Activated CD8-positive, alpha-beta memory T cell treated with anti-CD3 and anti-CD28 coated beads, Interleukin-2, amount 50 U/mL, for 4 hours (primary cell): ENCODE results near the gene MSX1.
"Not testable (repeated sequence)": the region's sequence is repeated elsewhere in the genome, so short reads cannot be mapped to it uniquely, and the experiment has no call there.

ENCODE experiments used
- DNase-seq: peaks from one replicate; pipeline ENCODE4 v3.0.0-alpha.2; 2020

Gene MSX1

DNA sequence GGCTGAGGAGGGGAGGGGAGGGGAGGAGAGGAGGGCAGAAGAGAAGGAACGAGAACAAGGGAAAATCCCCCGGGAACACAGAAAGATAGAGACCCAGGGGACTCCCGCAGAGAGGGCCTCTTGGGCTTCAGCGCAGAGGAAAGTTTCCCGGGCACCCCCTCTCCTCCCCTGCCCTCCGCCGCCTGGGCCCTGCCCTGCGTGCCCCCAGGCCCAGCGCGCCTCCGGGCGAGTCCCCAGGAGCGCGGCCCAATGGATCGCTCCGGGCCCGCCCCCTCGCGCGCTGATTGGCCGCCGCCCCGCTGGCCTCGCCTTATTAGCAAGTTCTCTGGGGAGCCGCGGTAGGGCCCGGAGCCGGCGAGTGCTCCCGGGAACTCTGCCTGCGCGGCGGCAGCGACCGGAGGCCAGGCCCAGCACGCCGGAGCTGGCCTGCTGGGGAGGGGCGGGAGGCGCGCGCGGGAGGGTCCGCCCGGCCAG lies at the start of gene MSX1:
MSX1 (plus strand) TSS at position 341 of the 474 bp plus-strand sequence. CDS start 235 bp downstream, outside the sequence.
- no peak for DNase-seq

DNA sequence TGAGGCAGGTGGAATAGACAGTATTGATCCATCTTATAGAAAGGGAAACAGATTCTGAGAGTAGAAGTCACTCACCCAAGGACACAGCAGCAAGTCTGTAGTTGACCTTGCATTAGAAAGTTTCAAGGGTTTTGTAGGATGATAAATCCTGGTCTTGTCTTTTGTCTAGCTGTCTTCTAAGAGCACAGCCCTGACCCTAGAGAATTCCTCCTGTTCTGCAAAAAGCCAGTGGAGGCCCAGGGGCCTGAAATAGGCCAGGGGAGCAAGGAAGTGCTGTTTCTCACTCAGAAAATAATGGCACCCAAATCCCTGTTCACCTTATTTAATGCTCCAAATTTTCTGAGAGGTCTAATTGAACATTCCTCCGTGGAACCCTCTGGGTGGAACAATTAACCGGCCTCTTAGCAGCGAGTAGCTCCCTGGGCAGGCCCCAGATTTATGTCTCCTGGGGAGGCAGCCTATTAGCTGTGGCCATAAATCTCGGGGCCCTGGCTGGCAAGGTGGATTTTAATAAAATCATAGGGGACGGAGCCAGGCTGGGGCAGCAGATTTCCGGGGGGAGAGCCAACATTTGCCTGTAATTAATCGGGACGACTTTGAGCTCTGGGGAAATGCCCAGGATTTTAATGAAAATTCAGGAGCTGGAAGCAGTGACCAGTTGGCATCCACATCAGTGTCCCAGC lies 49.2 kb upstream of the MSX1 start:
- no peak for DNase-seq

DNA sequence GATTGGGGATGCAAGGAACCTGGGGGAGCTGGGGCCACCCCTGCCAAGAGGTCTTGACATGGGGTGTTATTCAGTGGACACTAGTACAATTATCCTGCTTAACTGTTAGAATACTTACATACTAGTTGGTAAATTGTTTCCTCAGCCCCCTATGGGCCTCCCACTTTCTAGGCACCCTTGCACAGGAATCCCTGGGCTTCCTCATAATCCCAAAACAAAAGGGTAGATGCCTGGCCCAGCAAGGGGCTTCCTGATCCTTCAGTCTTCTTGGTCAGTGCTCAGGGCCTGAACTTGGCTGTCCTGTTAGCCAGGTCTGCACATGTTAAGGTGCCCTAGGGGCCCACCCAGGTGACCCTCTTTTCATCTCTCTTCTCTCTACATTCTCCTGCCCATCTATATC lies 48.7 kb upstream of the MSX1 start:
- DNase-seq = no peak

DNA sequence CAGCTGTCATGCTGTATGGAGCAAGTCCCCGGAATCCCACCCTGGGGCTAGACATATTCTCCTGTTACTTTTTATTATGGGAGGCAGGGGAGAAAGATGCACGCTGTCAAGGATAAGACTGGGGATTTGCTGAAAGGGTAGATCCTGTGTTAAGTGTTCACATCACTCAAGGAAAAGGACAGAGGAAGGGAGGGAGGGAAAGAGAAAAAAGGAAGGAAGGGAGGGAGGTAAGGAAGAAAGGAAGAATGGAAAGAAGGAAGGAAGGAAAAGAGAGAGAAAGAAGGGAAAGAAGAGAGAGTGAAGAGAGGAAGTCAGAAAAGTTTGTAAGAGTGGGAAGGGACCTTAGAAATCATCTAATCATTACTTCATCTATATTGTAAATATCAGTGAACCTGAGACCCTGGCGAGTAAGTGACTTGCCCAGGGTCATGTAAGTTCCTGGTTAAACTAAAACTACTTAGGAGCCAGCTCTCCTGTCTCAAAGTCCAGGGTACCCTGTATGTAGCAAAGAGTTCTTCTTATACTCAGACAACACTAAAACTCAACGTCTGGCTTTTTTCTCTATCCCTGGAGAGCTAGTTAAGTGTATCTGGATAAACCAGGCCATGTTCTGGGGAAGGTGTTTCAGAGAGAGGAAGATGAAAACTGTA lies 47.2 kb upstream of the MSX1 start:
- DNase-seq = no peak

DNA sequence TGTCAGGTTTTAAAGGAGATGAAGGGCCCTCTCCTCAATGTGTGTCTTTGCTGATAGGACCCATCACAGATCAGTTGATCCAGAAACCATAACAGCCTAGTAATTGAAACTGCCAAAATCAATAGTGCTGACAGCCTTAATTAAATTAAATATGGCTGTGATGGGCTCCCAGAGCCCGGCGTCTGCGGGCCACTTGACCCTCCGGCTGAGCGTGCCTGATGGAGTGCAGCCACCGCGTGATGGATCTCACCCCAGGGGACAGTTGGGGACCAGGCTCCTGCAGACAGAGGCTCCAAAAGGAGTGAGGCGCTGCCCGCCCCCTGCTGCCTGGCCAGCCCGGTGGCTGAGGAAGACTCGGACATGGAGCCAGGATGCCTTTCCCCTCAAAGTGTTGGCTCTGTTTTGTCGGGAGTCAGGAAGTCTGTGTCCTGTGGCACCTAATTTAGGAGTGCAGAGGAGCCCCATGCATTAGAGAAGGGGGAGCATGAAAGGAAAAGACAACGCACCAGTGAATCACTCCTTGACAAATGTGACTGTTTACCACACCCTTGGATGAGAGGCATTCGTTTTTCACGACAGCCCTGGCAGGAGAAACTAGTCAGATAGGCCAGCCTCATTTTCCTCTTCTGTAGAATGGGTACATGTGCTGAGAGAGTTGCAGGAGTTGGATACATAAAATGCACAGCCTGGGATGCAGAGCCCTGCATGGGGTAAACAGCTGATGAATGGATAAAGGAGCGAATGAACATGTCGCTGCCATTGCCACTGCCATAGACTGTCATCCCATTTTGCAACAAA lies 40.9 kb upstream of the MSX1 start:
- DNase-seq = no peak

DNA sequence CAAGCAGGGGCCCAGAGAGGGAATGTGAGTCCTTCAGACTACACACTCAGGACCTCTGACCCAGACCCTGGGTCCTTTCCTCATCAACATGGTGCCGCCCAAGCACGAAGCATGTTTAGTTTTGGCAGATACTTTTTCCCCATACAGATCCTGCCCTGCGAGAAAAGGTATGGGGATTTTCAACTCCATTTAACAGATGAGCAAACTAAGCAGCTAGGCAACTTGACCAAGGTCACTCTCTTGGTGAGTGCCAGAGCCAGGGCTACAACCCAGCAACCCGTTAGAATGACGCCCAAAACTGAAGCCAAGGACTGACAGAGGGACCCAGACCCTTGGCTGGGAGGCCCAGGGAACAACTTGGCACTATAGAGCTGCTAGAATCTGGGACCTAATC lies 40.3 kb upstream of the MSX1 start:
- no peak for DNase-seq

DNA sequence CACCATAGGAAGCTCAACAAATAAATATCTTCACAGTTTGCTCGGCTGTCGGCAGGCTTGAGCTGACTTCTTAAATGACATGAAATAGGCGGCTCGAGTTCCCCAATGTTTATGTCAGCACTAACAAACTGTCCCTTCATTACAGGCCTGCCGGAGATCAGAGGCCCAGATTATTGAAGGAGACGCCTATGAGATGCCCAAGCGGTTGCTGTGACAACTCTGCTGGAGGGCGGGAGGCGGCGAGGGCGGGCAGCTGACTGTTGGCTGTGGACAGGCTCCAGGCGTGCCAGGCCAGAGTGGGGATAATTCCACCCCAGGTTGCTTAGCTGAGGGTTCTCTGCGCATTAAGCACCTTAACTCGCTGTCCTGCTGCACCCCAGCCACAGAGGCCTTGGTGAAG lies 39.2 kb upstream of the MSX1 start:
- no peak for DNase-seq

DNA sequence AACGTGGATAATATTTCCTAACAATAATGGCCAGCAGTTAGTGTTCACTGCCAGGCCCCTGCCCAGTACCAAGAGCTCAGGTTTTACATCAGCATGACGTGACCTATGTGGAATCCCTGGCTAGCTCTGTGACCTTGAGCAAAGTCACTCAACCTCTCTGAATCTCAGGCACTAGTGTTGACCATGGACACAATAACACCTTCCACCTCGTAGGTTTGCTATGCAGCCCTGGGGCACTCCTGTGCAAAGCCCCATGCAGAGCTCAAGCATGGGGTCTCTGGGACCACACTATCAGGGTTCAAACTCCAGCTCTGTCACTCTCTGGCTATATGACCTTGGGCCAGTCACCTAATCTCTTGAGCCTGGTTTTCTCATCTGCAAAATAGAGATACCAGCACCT lies 38.7 kb upstream of the MSX1 start:
- DNase-seq = no peak

DNA sequence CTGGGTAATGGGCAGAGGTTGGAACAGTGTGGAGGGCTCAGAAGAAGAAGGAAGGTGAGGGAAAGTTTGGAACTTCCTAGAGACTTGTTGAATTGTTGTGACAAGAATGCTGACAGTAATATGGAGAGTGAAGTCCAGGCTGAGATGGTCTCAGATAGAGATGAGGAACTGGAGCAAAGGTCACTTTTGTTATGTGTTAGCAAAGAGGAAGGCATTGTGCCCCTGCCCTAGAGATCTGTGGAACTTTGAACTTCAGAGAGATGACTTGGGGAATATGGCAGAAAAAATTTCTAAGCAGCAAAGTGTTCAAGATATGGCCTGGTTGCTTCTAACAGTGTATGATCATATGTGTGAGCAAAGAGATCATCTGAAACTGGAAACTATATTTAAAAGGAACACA lies 37.9 kb upstream of the MSX1 start:
- no peak for DNase-seq

DNA sequence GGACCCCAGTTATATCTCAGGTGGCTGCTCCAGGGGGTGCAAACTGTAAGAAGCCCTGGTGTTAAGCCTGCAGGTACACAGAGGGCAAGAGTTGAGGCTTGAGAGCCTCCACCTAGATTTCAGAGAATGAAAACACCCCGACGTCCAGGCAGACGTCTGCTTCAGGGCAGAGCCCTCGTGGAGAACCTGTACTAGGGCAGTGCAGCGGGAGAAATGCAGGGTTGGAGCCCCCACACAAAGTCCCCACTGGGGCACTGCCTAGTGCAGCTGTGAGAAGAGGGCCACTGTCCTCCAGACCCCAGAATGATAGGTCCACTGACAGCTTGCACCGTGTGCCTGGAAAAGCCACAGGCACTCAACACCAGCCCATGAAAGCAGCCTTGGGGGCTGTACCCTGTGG lies 37.2 kb upstream of the MSX1 start:
- DNase-seq = not testable (repeated sequence)

DNA sequence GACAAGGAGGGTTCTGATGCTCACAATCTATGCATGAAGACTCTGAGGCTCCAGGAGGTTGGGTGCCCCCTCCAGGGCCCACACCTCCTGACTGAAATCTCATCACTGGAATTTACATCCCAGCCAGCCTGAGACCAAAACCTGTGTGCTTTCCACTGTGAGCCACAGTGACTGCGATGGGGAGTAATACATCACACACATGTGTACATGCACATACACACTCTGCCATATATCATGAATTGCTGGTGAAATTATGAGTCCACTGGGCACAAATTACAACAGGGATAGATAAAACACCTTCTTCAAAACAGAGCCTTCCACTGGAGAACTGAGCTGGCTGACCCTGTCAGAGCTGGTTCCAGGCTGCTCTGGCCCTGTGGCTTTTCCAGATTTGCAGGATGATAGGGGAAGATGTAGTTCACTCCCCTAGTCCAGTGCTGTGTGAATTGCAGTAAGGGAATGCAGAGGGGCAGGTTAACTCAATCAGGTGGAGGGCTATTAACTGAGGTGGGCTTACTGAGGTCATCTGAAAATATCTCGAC lies 35.8 kb upstream of the MSX1 start:
- no peak for DNase-seq

DNA sequence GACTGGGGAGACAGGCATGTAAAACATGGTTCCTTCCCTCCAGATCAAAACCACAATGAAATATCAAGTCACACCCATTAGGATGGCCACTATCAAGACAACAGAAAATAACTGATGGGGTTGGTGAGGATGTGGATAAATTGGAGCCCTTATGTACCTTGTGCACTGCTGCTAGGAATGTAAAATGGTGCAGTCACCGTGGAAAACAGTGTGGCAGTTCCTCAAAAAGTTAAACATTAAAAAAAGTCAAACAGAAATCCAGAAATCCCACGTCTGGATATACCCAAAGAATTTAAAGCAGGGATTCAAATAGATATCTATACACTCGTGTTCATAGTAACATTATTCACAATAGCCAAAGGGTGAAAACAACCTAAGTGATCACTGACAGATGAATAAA lies 35.2 kb upstream of the MSX1 start:
- no peak for DNase-seq

DNA sequence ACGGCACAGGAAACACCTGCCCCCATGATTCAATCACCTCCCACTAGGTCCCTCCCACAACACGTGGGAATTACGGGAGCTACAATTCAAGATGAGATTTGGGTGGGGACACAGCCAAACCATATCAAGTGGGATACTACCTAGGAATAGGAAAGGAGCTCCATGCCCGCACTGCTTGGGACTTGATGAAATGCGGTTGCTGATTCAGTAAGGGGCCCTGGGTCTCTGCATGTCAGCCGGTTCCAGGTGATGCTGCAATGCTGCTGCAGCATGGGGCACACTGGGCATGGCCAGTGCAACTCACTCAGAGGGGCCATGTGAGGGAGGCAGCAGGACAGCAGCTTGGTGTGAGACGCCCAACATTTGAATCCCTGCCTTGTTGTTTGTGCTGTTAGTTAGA lies 34.0 kb upstream of the MSX1 start:
- no peak for DNase-seq

DNA sequence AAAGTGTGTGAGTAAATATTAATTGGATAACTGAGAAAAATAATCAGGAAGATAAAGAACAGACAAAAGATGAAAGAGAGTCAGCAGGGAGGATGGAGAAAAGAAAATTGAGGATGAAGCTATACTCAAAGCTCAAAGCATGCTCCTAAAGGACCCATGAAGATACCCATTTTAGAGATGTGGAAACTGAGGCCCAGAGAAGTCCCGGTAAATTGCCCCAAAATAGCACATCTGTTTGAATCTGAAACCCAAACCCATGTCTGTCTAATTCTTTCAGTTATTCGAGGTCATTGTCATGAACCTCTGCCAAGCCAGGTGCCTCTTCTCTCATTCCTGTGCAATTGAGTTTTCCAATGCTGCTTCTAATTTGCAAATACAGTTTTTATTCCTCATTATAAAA lies 29.6 kb upstream of the MSX1 start:
- DNase-seq = no peak

DNA sequence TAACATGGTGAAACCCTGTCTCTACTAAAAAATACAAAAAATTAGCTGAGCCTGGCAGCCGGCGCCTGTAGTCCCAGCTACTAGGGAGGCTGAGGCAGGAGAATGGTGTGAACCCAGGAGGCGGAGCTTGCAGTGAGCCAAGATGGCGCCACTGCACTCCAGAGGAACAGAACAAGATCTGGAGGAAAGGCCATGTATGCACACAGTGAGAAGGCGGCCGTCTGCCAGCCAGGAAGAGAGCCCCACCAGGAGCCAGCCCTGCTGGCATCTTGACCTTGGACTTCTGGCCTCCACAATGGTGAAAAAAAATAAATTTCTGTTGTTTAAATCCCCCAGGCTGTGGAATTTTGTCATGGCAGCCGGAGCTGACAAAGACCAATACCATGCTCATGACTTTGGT lies 28.2 kb upstream of the MSX1 start:
- DNase-seq = no peak

DNA sequence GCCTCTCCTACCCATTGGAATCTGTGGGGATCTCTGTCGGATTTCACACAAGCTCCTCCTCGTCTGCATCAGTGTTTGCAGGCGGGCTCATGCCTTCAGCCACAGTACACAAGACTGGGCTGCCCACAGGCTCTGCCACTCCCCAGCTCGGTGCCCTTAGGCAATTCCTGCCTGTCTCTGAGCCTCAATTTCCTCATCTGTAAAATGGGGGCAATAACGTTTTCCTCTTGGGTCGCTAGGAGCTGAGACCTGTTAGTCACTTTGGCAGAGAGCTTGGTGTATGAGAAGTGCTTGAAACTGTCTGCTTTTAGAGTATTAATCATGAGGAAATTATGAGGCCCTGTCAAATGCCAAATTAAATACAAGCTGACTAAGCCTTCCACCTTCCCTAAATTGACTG lies 27.6 kb upstream of the MSX1 start:
- no peak for DNase-seq

DNA sequence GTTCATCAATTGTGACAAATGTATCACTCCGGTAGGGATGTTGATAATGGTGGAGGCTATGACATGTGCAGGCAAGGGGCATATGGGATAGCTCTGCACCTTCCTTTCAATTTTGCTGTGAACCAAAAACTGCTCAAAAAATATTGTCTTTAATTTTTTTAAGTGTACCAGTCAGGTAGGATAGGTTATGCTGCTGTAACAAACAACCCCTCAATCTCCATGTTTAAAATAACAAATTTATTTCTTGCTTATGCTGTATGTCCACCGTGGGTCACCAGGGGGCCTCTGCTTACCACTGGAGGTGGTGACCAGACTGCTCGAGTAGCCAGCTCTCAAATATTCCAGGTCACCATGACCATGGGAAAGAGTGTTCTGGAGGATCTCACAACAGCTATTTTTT lies 23.4 kb upstream of the MSX1 start:
- DNase-seq = no peak

DNA sequence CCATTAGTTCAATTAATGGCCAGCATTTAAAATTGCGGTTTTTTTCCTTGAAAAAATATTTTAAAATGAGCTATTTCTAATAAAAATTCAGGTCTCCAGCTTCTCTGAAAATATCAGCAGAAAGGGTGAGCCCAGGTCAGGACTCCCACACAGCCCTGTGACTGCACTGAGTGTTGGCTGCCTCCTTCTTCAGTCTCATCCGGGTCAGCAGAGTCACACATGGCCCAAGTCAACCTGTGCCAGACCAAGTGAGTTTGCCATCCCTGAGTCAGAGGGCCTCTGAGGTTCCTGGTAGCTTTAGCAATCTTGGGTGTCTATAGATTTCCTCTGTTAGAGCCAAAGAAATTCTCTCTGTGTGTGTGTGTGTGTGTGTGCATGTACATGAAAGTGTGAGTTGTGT lies 22.1 kb upstream of the MSX1 start:
- no peak for DNase-seq

DNA sequence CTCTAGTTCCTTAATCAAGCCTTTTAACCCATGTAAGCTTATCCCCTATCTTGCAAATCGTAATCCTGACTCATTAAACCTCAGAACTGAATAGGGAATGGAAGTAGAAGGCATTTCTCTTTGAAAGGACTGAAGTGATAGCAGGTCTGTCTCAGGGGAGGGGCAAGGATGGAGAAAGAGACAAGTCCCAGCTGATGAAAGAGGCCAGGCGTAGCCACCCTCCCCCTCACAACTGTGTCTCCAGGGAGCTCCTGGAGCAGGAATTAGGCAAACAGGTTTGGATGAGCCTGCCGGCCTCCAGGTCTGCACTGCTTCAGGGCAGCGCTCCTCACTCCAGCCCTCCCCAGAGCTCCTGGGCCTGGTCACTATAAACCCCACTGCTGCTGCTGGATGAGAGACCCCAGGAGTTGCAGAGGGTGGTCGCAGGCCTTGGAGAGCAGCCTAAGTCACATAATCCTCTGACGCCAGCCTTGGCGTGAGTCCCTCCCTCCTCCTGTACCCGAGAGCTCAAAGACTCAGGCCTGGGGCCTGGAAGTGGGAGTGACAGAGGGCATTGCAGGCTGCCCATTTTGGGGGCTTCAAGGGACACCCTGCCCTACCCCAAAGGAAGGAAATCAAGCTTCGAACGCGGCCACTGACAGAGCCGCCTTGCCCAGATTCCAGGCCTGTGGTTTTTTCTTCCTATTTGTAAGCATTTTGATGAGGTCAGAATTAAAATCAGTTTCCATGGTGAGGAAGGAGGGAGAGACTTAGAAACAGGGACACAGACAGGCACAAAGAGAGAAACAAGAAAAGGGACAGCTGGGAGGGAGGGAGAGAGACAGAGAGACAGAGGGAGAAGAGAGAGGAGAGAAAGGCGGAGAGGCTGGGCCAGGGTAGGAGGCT lies 21.2 kb upstream of the MSX1 start:
- no peak for DNase-seq

DNA sequence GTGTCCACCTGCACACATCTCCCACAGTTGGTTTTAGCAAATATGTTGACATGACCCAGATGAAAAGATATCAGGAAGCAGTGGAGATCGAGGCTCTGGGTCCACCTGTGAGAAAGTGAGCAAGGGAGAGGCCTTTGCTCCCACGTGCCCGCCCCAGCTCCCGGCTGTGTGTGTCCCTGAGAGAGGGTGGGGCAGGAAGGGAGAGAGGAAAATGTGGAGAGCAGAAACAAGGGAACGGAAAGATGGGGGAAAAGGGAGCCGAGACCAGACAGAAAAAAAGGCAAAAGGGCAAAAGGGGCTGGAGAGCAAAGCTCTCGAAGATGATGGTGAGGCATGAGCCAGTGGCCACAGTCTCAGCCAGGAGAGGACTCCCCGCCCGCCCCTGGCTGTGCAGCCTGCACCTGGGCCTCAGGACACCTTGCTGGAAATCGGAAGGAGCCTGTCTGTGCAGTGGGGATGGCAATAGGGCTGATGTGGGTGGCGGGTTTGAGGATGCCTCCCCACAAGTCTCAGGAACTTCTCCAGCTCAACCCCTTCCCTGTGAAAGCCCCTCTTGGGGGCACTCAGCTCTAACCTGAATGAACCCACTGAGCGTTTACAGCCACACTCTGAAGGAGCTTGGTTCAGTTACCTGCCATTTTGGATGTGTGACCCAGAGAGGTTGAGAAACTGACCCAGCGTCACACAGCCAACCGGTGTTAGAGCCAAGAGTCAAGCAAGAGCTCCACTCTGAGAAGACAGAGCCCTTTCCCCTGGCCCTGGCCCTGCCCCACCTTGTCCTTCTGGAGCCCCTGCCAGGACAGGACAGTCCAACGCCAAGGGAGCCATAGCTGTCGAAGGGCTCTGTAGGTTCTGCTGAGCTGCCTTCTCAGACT lies 20.3 kb upstream of the MSX1 start:
- DNase-seq = no peak

DNA sequence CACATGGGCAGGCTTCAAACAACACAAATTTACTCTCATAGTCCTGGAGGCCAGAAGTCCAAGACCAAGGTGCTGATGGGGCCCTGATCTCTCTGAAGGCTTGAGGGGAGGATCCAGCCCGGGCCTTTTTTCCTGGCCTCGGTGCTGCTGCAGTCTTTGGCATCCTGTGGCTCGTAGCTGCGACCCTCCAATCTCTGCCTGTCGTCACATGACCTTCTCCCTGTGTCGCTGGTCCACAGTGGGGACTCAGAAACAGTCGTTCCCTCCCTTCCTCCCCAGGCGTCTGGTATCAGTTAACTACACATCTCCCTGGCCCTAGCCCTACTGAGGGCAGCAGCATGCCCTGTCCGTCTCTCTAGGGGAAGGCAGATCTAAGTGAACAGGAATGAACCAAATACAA lies 19.1 kb upstream of the MSX1 start:
- DNase-seq = no peak

DNA sequence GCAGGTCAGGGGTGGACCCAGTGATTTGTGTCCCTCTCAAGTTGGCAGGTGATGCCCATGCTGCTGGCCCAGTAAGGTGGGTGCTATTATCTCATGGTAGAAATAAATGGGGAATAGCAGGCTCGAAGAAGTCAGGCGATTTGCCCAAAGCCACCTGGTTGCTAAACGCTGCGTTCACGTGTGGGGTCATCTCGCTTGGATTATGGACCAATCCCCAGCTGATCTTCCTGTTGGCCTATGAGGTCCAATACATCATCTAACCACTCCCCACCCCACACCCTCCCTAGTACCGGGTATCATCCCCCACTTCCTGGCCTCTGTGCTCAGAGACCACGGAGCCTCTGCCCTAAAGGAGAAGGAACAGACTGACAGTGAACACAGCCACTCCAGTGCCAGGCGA lies 18.3 kb upstream of the MSX1 start:
- DNase-seq = no peak
